ENCODE measurements around the gene RASGEF1B. TPM values are rescaled to one million over a fixed set of nuclear protein-coding genes. Genes with fewer than 3 reads are reported as not detected.
"Not testable (repeated sequence)": the region's sequence is repeated elsewhere in the genome, so short reads cannot be mapped to it uniquely, and the experiment has no call there.

Gene RASGEF1B
- total and polyA plus RNA-seq, 2 of the 13 experiments (the other 11 are each of a cell fraction or from before 2014, with no cell fraction given) = 0.04 TPM

DNA sequence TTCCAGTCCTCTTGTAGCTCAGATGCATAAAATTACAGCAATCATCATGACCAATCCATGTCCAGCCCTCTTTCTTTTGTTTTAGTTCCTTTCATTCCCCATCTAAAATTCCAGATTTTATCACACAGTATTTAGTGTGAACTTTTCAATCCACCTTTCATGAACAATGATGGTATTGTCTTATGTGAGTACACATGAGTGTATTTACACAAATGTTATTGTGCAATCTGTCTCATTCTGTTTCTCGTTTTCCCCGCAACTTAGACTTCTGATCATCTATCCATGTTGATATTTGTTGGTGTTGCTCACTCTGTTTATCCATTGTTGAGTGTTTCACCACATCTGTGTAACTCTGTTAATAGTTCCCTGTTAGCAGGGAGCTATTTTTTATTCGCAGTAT lies 9.4 kb upstream of the RASGEF1B start:
- TF ChIP-seq SOX5 (CRISPR knock-in tag; IDR thresholded peaks at IDR 0.05; ENCODE audit: borderline replicate concordance) (peak; percentile 87), ZNF839 (CRISPR knock-in tag; IDR thresholded peaks at IDR 0.05; ENCODE audit: borderline replicate concordance) (no peak), SOX6 (IDR thresholded peaks at IDR 0.05) (no peak), SOX6 (CRISPR knock-in tag; IDR thresholded peaks at IDR 0.05) (peak; percentile 67; the same call in 1 of the 2 replicates), ZNF629 (CRISPR knock-in tag; conservative IDR thresholded peaks at IDR 0.05) (no peak), SOX13 (IDR thresholded peaks at IDR 0.05) (no peak), SOX13 (CRISPR knock-in tag; conservative IDR thresholded peaks at IDR 0.05 in 1 of 2, IDR thresholded peaks at IDR 0.05 in 1 of 2) (peak in 1 of 2 experiments; percentile 89; a peak in 2 of 4 replicates), SUZ12 (IDR thresholded peaks at IDR 0.05; ENCODE audit: low read depth, low read length) (no peak), CHCHD3 (CRISPR knock-in tag; IDR thresholded peaks at IDR 0.05) (no peak), NCOA2 (CRISPR knock-in tag; IDR thresholded peaks at IDR 0.05) (no peak), EED (CRISPR knock-in tag; IDR thresholded peaks at IDR 0.05) (no peak), FOXA3 (CRISPR knock-in tag; IDR thresholded peaks at IDR 0.05) (peak; percentile 62), CEBPG (CRISPR knock-in tag; IDR thresholded peaks at IDR 0.05) (peak; percentile 65), FOXA1 (IDR thresholded peaks at IDR 0.05) (no peak), FOXA1 (CRISPR knock-in tag; IDR thresholded peaks at IDR 0.05) (peak; percentile 55), ZNF543 (CRISPR knock-in tag; IDR thresholded peaks at IDR 0.05) (no peak), ZNF546 (CRISPR knock-in tag; conservative IDR thresholded peaks at IDR 0.05) (no peak), SIN3A (IDR thresholded peaks at IDR 0.05; ENCODE audit: borderline replicate concordance, low read depth, low read length) (no peak), FOXP1 (IDR thresholded peaks at IDR 0.05) (no peak), FOXP1 (CRISPR knock-in tag; IDR thresholded peaks at IDR 0.05) (peak; percentile 30; the same call in 1 of the 2 replicates), GATAD2A (CRISPR knock-in tag; IDR thresholded peaks at IDR 0.05) (0 out of 2 replicates have a peak, but pooled peaks have one; percentile 34), CEBPB (IDR thresholded peaks at IDR 0.05; ENCODE audit: borderline replicate concordance, low read depth, low read length) (peak; percentile 90)
- TF ChIP-seq, protein P1, sequence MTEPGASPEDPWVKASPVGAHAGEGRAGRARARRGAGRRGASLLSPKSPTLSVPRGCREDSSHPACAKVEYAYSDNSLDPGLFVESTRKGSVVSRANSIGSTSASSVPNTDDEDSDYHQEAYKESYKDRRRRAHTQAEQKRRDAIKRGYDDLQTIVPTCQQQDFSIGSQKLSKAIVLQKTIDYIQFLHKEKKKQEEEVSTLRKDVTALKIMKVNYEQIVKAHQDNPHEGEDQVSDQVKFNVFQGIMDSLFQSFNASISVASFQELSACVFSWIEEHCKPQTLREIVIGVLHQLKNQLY (CRISPR knock-in tag; IDR thresholded peaks at IDR 0.05) = no peak
- TF ChIP-seq, protein P2, sequence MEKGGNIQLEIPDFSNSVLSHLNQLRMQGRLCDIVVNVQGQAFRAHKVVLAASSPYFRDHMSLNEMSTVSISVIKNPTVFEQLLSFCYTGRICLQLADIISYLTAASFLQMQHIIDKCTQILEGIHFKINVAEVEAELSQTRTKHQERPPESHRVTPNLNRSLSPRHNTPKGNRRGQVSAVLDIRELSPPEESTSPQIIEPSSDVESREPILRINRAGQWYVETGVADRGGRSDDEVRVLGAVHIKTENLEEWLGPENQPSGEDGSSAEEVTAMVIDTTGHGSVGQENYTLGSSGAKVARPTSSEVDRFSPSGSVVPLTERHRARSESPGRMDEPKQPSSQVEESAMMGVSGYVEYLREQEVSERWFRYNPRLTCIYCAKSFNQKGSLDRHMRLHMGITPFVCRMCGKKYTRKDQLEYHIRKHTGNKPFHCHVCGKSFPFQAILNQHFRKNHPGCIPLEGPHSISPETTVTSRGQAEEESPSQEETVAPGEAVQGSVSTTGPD (CRISPR knock-in tag; IDR thresholded peaks at IDR 0.05) = no peak
- intact Hi-C loops (cut with micrococcal nuclease; ENCODE audit: unreplicated experiment) (no loop called here), in situ Hi-C loops (cut with HindIII; ENCODE audit: extremely low pct_ligation_motif_present, low pct_unique_long_range_greater_than_20kb) (no loop called here)
- Histone ChIP-seq H3K4me3 (replicated peaks in 1 of 3; ENCODE audit: insufficient read depth in 1 of 3, low read depth in 2 of 3, low read length in 3 of 3) (no peak overlapping the region), H3K9ac (ENCODE audit: insufficient read depth, low read depth, low read length) (no peak overlapping the region), H3K79me2 (ENCODE audit: insufficient read depth, low read length) (no peaks in the 10 kb centered on the region), H3K4me1 (ENCODE audit: insufficient read depth, low read length) (peaks cover 7% of the 10 kb centered on the region), H2AFZ (ENCODE audit: low read length) (no peak overlapping the region), H3K27me3 (ENCODE audit: control insufficient read depth in 1 of 2, insufficient read depth in 2 of 2, low read length in 2 of 2) (no peaks in the 10 kb centered on the region), H3K27ac (ENCODE audit: extremely low read length, insufficient read depth, low read length) (no peak overlapping the region), H4K20me1 (ENCODE audit: insufficient read depth, low read length) (no peaks in the 10 kb centered on the region), H3K9me3 (ENCODE audit: low read length) (no peaks in the 10 kb centered on the region), H3K36me3 (replicated peaks in 1 of 2; ENCODE audit: control insufficient read depth in 1 of 2, insufficient read depth in 2 of 2, low read length in 2 of 2) (no peaks in the 10 kb centered on the region), H3K4me2 (ENCODE audit: low read depth, low read length) (no peak overlapping the region)
- POLR2A ChIA-PET = no interaction called here
- BruUV-seq (replicated peaks) = no TSS peak
- FAIRE-seq (no peak), ATAC-seq (no peak), DNase-seq (ENCODE audit: low spot score) (no peak)
- CTCF ChIA-PET (ENCODE audit: low intra/inter-chr PET ratio, low total read pairs) = no interaction called here
- 4% methylated on average over 3 of the region's 3 CpGs for WGBS (ENCODE audit: low lambda C conversion rate)

DNA sequence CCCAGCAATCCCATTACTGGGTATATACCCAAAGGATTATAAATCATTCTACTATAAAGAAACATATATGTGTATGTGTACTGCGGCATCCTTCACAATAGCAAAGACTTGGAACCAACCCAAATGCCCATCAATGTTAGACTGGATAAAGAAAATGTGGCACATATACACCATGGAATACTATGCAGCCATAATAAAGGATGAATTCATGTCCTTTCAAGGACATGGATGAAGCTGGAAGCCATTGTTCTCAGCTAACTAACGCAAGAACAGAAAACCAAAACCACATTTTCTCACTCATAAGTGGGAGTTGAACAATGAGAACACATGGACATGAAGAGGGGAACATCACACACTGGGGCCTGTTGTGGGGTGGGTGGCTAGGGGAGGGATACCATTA lies 7.9 kb upstream of the RASGEF1B start:
- CTCF ChIA-PET (ENCODE audit: low intra/inter-chr PET ratio, low total read pairs); H3K27me3 ChIP-seq (ENCODE audit: control insufficient read depth in 1 of 2, insufficient read depth in 2 of 2, low read length in 2 of 2); POLR2A ChIA-PET; DNase-seq (ENCODE audit: low spot score); H3K4me1 ChIP-seq (ENCODE audit: insufficient read depth, low read length); intact Hi-C loops (cut with micrococcal nuclease; ENCODE audit: unreplicated experiment); H2AFZ ChIP-seq (ENCODE audit: low read length); H3K9ac ChIP-seq (ENCODE audit: insufficient read depth, low read depth, low read length); H3K9me3 ChIP-seq (ENCODE audit: low read length); ATAC-seq; BruUV-seq (replicated peaks); H4K20me1 ChIP-seq (ENCODE audit: insufficient read depth, low read length); H3K27ac ChIP-seq (ENCODE audit: extremely low read length, insufficient read depth, low read length); in situ Hi-C loops (cut with HindIII; ENCODE audit: extremely low pct_ligation_motif_present, low pct_unique_long_range_greater_than_20kb); H3K4me3 ChIP-seq (replicated peaks in 1 of 3; ENCODE audit: insufficient read depth in 1 of 3, low read depth in 2 of 3, low read length in 3 of 3); H3K79me2 ChIP-seq (ENCODE audit: insufficient read depth, low read length); H3K36me3 ChIP-seq (replicated peaks in 1 of 2; ENCODE audit: control insufficient read depth in 1 of 2, insufficient read depth in 2 of 2, low read length in 2 of 2); H3K4me2 ChIP-seq (ENCODE audit: low read depth, low read length); FAIRE-seq: not testable (repeated sequence)
- WGBS (ENCODE audit: low lambda C conversion rate) = 24% methylated on average over 2 of the region's 2 CpGs

Data from HepG2 (cell line).